ENCODE results near the gene HDHD3. TPM values are rescaled to one million over a fixed set of nuclear protein-coding genes. Genes with fewer than 3 reads are reported as not detected.
"Not testable (repeated sequence)": the region's sequence is repeated elsewhere in the genome, so short reads cannot be mapped to it uniquely, and the experiment has no call there.

The HDHD3 gene
- total and polyA plus RNA-seq, 9 donors = 4.1 to 11.3 (median 5.6) TPM

DNA sequence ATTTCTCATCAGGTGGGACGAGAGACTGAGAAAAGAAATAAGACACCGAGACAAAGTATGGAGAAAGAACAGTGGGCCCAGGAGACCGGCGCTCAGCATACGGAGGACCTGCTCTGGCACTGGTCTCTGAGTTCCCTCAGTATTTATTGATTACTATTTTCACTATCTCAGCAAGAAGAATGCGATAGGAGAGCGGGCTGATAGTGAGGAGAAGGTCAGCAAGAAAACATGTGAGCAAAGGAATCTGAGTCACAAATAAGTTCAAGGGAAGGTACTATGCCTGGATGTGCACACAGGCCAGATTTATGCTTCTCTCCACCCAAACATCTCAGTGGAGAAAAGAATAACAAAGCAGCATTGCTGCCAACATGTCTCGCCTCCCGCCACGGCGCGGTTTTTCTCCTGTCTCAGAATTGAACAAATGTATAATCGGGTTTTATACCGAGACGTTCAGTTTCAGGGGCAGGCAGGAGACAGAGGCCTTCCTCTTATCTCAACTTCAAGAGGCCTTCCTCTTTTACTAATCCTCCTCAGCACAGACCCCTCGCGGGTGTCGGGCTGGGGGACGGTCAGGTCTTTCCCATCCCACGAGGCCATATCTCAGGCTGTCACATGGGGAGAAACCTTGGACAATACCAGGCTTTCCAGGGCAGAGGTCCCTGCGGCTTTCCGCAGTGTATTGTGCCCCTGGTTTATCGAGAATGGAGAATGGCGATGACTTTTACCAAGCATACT lies 2.5 kb upstream of the HDHD3 start:
- not testable (repeated sequence) for H3K36me3 ChIP-seq (ENCODE audit: control insufficient read depth, insufficient read depth, low read length)
- 45% methylated on average over 12 of the region's 24 CpGs for WGBS (ENCODE audit: insufficient coverage)

DNA sequence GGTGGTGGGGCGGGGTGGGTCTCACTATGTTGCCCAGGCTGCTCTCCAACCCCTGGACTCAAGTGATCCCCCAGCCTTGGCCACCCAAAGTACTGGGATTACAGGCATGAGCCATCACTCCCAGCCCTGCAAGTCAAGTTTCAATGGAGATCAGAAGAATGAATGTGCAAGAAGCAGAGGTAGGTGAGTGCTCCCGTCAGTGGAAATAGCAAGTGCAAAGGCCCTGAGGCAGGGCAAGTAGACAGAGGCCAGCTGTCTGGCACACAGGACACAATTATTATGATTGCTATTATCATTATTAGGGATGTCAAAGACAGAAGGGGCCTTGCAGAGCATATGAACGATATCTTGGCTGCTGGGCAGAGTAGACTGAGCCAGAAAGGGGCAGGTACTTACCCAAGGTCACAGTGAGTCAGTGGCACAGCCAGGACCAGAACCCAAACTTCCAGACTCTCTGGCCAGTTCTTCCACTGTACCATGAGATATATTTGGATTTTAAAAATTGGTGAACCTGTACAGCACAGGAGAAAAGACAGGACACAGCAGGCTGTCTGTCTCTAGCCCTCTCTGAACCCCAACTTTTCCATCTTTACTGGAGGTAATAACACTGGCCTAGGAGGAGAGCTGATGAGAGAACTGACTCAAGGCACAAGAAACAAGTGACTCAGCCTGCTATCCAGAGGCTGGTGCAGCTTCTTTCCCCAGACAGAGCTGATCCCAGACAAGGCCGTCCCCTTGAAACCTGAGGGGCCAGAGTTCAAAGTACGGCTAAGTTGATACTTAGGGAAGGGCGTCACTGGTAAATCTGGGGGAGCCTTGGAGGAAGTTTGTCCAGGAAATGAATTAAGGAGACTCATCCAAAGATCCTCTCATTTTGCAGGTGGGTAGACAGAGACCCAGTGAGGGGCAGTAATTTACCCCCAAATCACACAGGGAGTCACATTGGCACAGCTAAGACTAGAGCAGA lies 1.4 kb downstream of the HDHD3 start:
- Histone ChIP-seq H3K4me1 (ENCODE audit: control insufficient read depth, insufficient read depth, low read length) (peaks cover 6% of the 10 kb centered on the region), H3K27me3 (ENCODE audit: control insufficient read depth, insufficient read depth, low read length) (no peaks in the 10 kb centered on the region), H3K4me3 (ENCODE audit: low read length) (peak overlapping the region; percentile 15), H3K36me3 (ENCODE audit: control insufficient read depth, insufficient read depth, low read length) (peaks cover 16% of the 10 kb centered on the region), H3K27ac (ENCODE audit: low read length) (no peak overlapping the region), H3K9me3 (replicated peaks; ENCODE audit: control insufficient read depth, low read depth, low read length) (no peaks in the 10 kb centered on the region)
- 90% methylated on average over 2 of the region's 6 CpGs for WGBS (ENCODE audit: insufficient coverage)
- DNase-seq = no peak

More for the DNA sequence above, 2.5 kb upstream of the HDHD3 start:
- H3K4me3 ChIP-seq (ENCODE audit: low read length); H3K27me3 ChIP-seq (ENCODE audit: control insufficient read depth, insufficient read depth, low read length); H3K9me3 ChIP-seq (replicated peaks; ENCODE audit: control insufficient read depth, low read depth, low read length); H3K4me1 ChIP-seq (ENCODE audit: control insufficient read depth, insufficient read depth, low read length); H3K27ac ChIP-seq (ENCODE audit: low read length); DNase-seq: not testable (repeated sequence)

DNA sequence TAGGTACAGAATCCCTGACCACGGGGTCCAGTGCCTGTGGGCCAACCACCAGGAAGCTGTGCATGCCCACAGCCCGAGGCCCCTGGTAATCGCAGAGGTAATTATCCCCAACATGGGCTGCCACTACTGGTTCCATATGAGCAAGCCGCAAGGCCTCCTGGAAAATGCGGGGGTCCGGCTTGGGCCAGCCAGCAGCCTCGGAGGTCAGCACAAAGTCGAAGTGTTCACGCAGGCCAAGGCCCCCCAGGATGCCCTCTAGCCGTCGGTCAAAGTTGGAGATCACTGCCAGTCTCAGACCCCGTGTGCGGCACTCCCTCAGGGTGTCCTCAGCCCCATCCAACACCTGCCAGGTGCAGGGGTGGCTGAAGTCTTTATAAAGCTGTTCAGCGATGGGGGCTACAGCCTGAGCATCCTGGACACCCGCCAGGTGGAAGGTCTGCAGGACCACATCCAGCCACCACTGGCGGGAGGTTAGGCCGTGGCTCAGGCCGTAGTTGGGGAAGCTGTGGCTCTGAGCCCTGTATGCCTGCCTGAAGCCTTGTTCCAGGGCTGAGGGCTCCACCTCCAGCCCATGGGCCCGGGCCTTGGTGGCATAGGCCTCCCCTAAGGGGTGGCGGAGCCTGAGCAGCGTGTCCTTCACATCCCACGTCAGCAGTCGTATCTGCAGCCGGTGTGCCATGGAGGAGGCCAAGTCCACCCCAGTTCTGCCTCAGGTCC lies 3.0 kb downstream of the HDHD3 start:
- Histone ChIP-seq H3K4me3 (ENCODE audit: low read length) (no peak overlapping the region), H3K27me3 (ENCODE audit: control insufficient read depth, insufficient read depth, low read length) (no peaks in the 10 kb centered on the region), H3K27ac (ENCODE audit: low read length) (no peak overlapping the region), H3K36me3 (ENCODE audit: control insufficient read depth, insufficient read depth, low read length) (peaks cover 16% of the 10 kb centered on the region), H3K4me1 (ENCODE audit: control insufficient read depth, insufficient read depth, low read length) (peaks cover 14% of the 10 kb centered on the region), H3K9me3 (replicated peaks; ENCODE audit: control insufficient read depth, low read depth, low read length) (no peaks in the 10 kb centered on the region)
- WGBS (ENCODE audit: insufficient coverage) = 80% methylated on average over 18 of the region's 24 CpGs
- no peak for DNase-seq

DNA sequence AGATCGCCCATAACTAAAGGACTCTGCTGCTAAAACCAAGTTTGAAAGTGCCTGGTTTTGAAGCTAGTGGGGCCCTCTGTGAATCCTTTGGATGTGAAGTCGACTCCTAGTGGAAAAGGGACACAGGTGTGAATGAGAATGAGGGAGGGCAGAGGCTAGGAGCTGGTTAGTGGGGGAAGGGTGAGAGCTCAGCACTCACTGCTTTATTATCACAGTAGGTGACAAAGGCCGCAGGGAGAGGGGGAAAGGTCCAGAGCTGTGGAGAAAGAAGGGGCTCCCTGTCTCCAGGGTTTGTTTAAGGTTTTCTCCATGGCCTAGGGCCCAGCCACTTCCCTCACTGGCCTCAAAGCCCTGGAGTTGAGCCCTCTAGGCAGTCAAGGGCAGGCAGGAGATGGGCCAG lies 3.5 kb downstream of the HDHD3 start:
- Histone ChIP-seq H3K27me3 (ENCODE audit: control insufficient read depth, insufficient read depth, low read length) (no peaks in the 10 kb centered on the region), H3K4me1 (ENCODE audit: control insufficient read depth, insufficient read depth, low read length) (peaks cover 14% of the 10 kb centered on the region), H3K4me3 (ENCODE audit: low read length) (no peak overlapping the region), H3K9me3 (replicated peaks; ENCODE audit: control insufficient read depth, low read depth, low read length) (no peaks in the 10 kb centered on the region), H3K36me3 (ENCODE audit: control insufficient read depth, insufficient read depth, low read length) (peaks cover 16% of the 10 kb centered on the region), H3K27ac (ENCODE audit: low read length) (no peak overlapping the region)
- WGBS (ENCODE audit: insufficient coverage) = 14% methylated on average over 1 of the region's 3 CpGs
- no peak for DNase-seq

DNA sequence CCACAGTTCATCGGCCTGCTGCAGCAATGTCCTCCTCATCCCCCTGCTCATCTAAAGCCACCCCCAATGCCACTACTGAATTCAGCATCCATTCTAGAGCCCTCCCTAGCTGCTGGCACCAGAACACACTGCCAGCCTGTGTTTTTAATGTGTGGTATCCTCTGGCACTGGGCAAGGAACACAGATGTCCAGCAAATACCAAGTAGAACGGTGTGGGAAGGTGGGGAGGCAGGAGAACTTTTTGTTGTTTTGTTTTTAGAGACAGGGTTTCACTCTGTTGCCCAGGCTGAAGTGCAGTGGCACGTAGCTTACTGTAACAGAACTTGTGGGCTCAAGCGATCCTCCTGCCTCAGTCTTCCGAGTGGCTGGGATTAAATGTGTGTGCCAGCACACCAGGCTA lies 4.7 kb downstream of the HDHD3 start:
- no peak overlapping the region for H3K4me3 ChIP-seq (ENCODE audit: low read length)
- DNase-seq = no peak
- 70% methylated on average over 1 of the region's 5 CpGs for WGBS (ENCODE audit: insufficient coverage)
- H3K4me1 ChIP-seq (ENCODE audit: control insufficient read depth, insufficient read depth, low read length) = peaks cover 12% of the 10 kb centered on the region
- H3K9me3 ChIP-seq (replicated peaks; ENCODE audit: control insufficient read depth, low read depth, low read length) = no peaks in the 10 kb centered on the region
- no peaks in the 10 kb centered on the region for H3K27me3 ChIP-seq (ENCODE audit: control insufficient read depth, insufficient read depth, low read length)
- no peak overlapping the region for H3K27ac ChIP-seq (ENCODE audit: low read length)
- H3K36me3 ChIP-seq (ENCODE audit: control insufficient read depth, insufficient read depth, low read length) = peaks cover 16% of the 10 kb centered on the region

DNA sequence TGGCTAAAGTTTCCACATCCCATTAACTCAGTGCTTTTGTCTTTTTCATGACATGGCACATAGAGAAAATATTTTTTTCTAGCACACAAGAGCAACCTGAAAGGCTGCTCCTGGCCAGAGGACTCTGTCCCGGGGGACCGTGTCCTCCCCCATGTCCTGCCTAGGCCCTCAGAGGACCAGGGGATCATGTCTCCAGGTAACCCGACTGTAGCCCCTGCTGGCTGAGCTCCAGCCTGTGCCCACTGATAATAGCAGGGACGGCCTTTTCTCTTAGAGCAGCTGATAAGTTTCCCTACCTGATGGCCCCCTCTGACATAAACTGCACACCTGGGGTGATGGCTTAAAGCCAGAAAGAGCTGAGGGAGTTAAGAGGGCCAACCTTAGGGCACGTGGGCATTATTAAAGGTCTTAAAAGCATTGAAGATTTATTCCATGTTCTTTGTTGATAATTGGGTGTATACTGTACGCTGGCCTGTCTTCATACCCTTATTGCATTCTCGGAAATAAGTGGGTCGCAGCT lies 5.9 kb downstream of the HDHD3 start:
- H3K27me3 ChIP-seq (ENCODE audit: control insufficient read depth, insufficient read depth, low read length) = no peaks in the 10 kb centered on the region
- H3K27ac ChIP-seq (ENCODE audit: low read length) = no peak overlapping the region
- 84% methylated on average over 7 of the region's 8 CpGs for WGBS (ENCODE audit: insufficient coverage)
- H3K9me3 ChIP-seq (replicated peaks; ENCODE audit: control insufficient read depth, low read depth, low read length) = no peaks in the 10 kb centered on the region
- peaks cover 11% of the 10 kb centered on the region for H3K4me1 ChIP-seq (ENCODE audit: control insufficient read depth, insufficient read depth, low read length)
- peaks cover 16% of the 10 kb centered on the region for H3K36me3 ChIP-seq (ENCODE audit: control insufficient read depth, insufficient read depth, low read length)
- H3K4me3 ChIP-seq (ENCODE audit: low read length) = no peak overlapping the region
- DNase-seq = no peak

DNA sequence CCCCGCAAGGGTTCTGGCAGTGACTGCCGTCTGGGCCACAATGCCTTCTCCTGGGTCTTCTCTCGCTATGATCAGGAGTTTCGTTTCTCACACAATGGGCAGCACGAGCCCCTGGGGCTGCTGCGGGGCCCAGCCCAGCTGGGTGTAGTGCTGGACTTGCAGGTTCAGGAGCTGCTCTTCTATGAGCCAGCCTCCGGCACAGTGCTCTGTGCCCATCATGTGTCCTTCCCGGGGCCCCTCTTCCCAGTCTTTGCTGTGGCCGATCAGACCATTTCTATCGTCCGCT lies 7.0 kb downstream of the HDHD3 start:
- 75% methylated on average over 8 of the region's 11 CpGs for WGBS (ENCODE audit: insufficient coverage)

DNA sequence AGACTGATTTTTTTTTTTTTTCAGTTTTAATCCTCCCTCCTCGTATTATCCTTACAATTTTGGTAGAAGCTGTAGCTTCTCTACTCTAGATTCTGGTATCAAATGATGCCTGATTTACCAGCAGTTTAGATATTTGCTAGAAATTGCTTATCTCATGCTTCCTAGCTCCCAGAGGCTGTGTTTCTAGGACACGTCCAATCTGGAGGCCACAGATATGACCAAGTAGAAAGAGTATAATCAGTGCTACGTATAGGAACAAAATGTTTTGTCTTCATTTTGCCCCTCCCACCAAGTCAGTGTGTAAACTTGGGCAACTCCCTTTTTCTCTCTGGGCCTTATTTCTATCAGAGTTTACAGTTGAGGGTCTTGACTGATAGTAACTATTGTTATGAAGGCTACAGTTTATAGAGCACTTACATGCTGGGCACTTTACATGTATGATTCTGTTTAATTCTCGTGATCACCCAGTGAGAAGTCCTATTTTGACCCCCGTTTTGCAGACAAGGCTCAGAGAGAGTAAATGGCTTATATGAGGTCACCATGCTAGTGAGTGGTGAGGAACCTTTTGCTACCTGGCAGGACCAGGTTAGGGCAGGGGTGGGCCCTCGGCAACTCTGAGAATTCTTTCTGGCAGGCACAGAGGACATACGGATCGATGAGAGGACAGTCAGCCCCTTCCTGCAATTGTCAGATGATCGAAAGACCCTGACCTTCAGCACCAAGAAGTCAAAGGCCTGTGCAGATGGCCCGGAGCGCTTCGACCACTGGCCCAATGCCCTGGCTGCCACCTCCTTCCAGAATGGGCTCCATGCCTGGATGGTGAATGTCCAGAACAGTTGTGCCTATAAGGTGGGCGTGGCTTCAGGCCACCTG lies 7.6 kb downstream of the HDHD3 start:
- H3K9me3 ChIP-seq (replicated peaks; ENCODE audit: control insufficient read depth, low read depth, low read length) = no peaks in the 10 kb centered on the region
- H3K4me1 ChIP-seq (ENCODE audit: control insufficient read depth, insufficient read depth, low read length) = peaks cover 8% of the 10 kb centered on the region
- no peak overlapping the region for H3K4me3 ChIP-seq (ENCODE audit: low read length)
- no peak overlapping the region for H3K27ac ChIP-seq (ENCODE audit: low read length)
- 78% methylated on average over 10 of the region's 13 CpGs for WGBS (ENCODE audit: insufficient coverage)
- H3K27me3 ChIP-seq (ENCODE audit: control insufficient read depth, insufficient read depth, low read length) = no peaks in the 10 kb centered on the region
- DNase-seq = peak; percentile 24
- H3K36me3 ChIP-seq (ENCODE audit: control insufficient read depth, insufficient read depth, low read length) = peaks cover 14% of the 10 kb centered on the region

More for the DNA sequence above, 7.0 kb downstream of the HDHD3 start:
- H3K9me3 ChIP-seq (replicated peaks; ENCODE audit: control insufficient read depth, low read depth, low read length) = no peaks in the 10 kb centered on the region
- no peak overlapping the region for H3K4me3 ChIP-seq (ENCODE audit: low read length)
- no peak overlapping the region for H3K27ac ChIP-seq (ENCODE audit: low read length)
- H3K27me3 ChIP-seq (ENCODE audit: control insufficient read depth, insufficient read depth, low read length) = no peaks in the 10 kb centered on the region
- peaks cover 14% of the 10 kb centered on the region for H3K36me3 ChIP-seq (ENCODE audit: control insufficient read depth, insufficient read depth, low read length)
- H3K4me1 ChIP-seq (ENCODE audit: control insufficient read depth, insufficient read depth, low read length) = peaks cover 8% of the 10 kb centered on the region
- no peak for DNase-seq

DNA sequence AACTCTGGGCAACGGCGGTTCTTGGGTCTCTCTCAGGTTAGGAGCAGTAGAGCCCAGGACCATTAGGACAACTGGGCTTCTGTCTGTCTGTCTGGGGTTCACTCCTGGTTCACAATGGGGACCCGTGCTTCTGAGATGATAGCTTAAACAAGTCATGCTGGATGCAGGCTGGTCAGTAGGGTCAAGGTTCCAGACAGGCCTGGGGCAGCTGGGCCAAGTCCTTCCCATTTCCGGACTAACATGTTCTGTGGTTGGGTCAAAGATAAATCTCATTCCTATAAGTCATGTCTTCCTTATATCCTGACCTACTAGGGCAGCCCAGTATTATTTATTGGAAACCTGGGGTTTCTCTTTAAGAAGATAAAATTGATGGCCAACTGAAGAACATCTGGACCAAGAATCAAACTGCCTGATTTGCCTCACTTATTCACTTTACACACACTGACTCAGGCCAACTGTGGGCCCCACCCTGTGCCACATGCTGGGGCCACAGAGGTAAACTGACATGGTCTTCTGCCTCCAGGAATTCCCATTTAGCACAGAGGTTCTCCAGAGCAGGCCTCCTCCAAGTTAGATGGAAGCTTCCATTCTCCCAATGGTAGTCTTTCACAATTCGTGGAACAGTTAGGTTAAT lies 8.3 kb downstream of the HDHD3 start:
- WGBS (ENCODE audit: insufficient coverage) = 75% methylated on average over 3 of the region's 5 CpGs
- H3K4me3 ChIP-seq (ENCODE audit: low read length) = no peak overlapping the region
- no peak overlapping the region for H3K27ac ChIP-seq (ENCODE audit: low read length)
- no peak for DNase-seq
- no peaks in the 10 kb centered on the region for H3K27me3 ChIP-seq (ENCODE audit: control insufficient read depth, insufficient read depth, low read length)
- H3K9me3 ChIP-seq (replicated peaks; ENCODE audit: control insufficient read depth, low read depth, low read length) = no peaks in the 10 kb centered on the region
- peaks cover 7% of the 10 kb centered on the region for H3K36me3 ChIP-seq (ENCODE audit: control insufficient read depth, insufficient read depth, low read length)
- H3K4me1 ChIP-seq (ENCODE audit: control insufficient read depth, insufficient read depth, low read length) = peaks cover 8% of the 10 kb centered on the region
